Renal cortex interstitium (tissue), 11 donors: ENCODE data around the gene FAM124A. TPM values are rescaled to one million over a fixed set of nuclear protein-coding genes. Genes with fewer than 3 reads are reported as not detected.
"Not testable (repeated sequence)": the region's sequence is repeated elsewhere in the genome, so short reads cannot be mapped to it uniquely, and the experiment has no call there.

Experiments
- DNase-seq, 11 donors: peaks; one replicate each; pipeline ENCODE4 v3.0.0-alpha.2; 2013; ENCODE audit warnings: low read depth in 9 of 11, low spot score in 4 of 11; ENCODE audit errors: extremely low read depth in 1 of 11
- polyA plus RNA-seq, 3 donors: library from polyadenylated mRNA; unstranded; fragments of 120-200 nt; gene quantifications; one replicate each; pipeline ENCODE4 v1.2.1, GENCODE V29; 2013; ENCODE audit not compliant: insufficient read length in 3 of 3

FAM124A gene
- polyA plus RNA-seq, 3 donors = 4.5 to 5.8 (median 5.3) TPM

GRCh38 chr13:51257187-51257586, 35.0 kb downstream of the FAM124A start:
- no peak for DNase-seq

DNA sequence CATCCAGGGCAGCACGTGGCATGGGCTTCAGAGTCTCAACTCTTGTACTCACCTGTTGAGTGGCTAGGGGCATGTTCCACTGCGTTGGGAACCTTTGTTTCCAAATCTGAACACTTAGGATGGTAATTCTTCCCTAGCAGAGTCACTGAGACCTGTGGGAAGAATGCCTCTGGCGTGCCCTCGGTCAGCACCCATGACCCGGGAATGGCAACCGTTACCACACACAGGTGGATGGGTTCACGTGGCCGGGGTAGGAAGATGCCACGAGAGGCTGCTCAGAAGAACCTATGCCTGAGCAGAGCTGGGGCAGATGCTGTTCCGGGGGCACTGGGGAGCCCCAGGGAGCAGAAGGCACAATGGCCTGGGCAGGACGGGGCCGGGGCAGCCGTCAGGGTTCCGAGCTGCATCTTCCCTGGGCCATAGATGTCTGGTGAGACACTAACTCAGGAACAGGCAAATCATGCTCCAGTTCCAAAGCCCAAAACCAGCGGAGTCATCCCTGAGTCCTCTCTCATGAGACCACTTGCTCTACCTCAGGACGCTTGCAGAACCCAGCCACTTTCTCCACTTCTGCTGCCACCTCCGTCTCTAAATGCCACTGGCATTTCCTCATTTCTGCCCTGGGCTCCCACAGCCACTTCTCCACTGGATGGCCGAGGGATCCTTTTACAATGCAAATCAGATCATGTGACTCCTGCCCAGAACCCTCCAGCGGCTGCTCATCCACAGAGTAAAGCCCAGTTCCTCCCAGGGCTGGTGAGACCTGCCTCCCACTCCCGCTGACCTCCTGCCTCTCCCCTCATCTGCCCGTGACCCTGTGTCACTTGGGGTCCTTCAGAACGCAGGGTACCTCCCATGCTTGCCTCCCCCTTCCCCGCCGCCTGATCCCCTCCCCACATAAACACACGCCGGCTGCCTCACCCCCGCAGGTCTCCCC, 36.7 kb downstream of the FAM124A start:
- DNase-seq = peak in 4 of 11 donors; percentile 34 to 57 (median 46)

DNA sequence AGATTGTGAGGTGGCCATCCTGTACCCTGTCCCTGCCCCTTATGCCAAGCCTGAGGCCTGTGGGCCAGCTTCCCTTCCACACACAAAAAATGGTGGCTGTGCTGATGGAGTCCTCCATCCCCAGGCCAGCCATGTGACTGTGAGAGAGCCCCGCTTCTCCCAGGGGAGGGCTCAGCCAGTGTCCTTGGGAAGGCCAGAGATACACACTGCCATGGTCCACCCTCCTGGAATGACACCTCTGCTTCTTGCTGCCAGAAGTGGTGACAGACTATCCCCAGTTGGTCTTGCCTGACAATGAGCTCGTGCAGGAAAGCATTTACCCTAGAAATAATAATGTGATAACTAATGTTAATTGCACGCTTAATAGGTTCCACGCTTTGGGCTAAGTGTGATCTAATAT, 38.0 kb downstream of the FAM124A start:
- no peak for DNase-seq

- no peak for DNase-seq
These were observed 39.5 kb downstream of the FAM124A start for GRCh38 chr13:51261610-51262249.

GRCh38 chr13:51262501-51263211, 40.5 kb downstream of the FAM124A start:
- DNase-seq = no peak

GRCh38 chr13:51266642-51267041, 44.4 kb downstream of the FAM124A start:
- no peak for DNase-seq

- no peak for DNase-seq
These were observed 45.4 kb downstream of the FAM124A start for GRCh38 chr13:51267622-51268021.

- DNase-seq = no peak
These were observed 46.8 kb downstream of the FAM124A start for GRCh38 chr13:51269039-51269438.

DNA sequence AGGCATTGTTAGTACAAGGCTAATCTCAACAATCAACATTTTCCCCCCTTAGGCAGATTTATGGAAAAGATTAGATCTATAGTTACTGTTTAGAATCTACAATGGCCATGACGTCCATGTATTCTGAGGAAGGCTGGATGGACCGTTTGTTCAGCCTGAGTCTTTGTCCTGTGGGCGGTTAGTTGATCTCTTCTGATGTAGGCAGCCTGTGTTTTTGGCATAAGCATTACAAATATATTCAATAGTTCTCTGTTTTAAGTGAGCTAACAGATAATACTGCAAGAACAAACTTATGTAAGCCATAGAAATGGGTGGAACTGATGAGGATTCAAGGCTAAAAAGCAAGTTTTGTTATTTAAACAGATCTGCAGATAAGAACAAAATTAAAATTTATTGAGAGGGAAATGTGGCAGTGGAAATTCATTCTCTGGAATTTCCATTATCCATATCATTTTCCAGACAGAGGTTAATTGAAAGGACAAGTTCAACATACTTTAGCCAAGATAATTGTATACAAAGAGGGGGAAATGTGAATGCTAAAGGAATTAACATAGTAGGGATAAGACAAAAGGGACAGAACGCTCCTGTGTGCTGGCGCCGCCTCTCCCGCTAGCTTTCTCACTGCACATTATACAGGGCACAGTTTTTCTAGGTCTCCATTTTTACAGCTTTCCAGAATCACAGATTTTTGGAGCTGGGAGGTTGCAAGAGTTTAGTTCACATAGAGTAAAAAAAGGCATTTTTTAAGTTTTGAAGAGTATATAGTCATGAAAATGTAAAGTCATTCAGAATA, 48.6 kb downstream of the FAM124A start:
- no peak for DNase-seq

GRCh38 chr13:51271528-51272085, 49.4 kb downstream of the FAM124A start:
- DNase-seq = no peak

- no peak for DNase-seq
These were observed 52.9 kb downstream of the FAM124A start for GRCh38 chr13:51275101-51275500.

DNA sequence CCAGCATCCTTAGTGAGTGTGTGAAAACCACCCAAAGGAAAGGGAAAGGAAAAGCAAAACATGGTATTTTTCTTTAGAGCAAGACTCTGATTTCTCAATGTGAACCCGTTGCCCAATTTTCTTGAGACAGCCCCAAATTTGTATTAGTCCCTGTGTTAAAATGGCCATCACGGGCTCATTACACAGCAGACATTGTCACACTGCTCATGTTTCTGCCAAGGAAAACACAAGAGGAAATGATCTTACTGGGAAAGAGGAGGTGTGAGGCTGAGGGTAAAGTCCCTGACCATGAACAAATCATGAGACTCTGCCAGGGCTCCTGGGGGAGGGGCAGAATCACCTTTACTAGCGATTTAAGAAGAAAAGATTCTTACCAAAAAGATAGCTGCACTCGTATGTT, 54.4 kb downstream of the FAM124A start:
- DNase-seq = no peak

- DNase-seq = no peak
These were observed 55.7 kb downstream of the FAM124A start for GRCh38 chr13:51277928-51278327.

GRCh38 chr13:51278426-51279130, 56.4 kb downstream of the FAM124A start:
- DNase-seq = no peak

- no peak for DNase-seq
These were observed 58.3 kb downstream of the FAM124A start for GRCh38 chr13:51280379-51280940.

GRCh38 chr13:51282322-51282721, 60.1 kb downstream of the FAM124A start:
- DNase-seq = no peak

GRCh38 chr13:51282923-51283322, 60.7 kb downstream of the FAM124A start:
- DNase-seq = not testable (repeated sequence)

- DNase-seq = no peak
These were observed 61.2 kb downstream of the FAM124A start for GRCh38 chr13:51283371-51283770.
